Measurements from ENCODE around the gene MAP4.
"Not testable (repeated sequence)": the region's sequence is repeated elsewhere in the genome, so short reads cannot be mapped to it uniquely, and the experiment has no call there.

The MAP4 gene

GRCh38 chr3:47841786-47842349 is 174.3 kb downstream of the MAP4 start:
- no peak for DNase-seq

GRCh38 chr3:47838503-47838902 is 177.7 kb downstream of the MAP4 start:
- no peak for DNase-seq

DNA sequence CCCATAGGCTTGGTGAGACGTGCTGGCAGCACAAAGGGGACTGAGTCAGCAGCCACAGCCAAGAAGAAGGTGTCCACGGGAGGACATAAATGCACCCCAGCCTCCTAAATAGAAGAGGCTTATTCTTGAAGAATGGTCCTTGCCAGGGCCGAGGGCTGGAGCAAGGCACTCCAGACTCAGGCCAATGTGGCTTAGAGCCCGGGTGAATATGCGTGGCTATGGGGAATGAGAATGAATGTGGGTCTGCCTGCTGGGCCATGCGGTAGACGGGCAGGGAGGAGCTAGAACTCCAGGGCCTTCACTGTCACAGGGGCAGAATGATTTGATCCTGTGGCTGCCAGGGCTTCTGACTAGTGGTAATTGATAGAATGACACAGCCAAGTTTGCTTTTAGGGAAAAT is 179.2 kb downstream of the MAP4 start:
- DNase-seq = no peak

DNA sequence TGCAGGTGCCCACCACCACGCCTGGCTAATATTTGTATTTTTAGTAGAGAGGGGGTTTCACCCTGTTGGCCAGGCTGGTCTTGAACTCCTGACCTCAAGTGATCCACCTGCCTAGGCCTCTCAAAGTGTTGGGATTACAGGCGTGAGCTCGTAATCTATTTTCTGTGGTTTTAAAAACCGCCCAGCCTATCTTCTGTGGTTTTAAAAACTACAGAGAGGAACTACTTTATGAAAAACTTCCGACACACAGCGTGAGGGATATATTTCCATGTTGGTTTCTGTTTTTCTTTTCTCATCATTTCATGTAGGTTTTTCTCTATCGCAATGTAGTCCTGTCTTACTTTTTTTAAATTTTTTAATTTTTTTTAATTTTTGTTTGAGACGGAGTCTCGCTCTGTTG is 186.7 kb downstream of the MAP4 start:
- DNase-seq = not testable (repeated sequence)

- no peak for DNase-seq
Measured at GRCh38 chr3:47825590-47825989, 190.6 kb downstream of the MAP4 start.

- peak; percentile 79 to 82 for DNase-seq
Measured at GRCh38 chr3:47824541-47825473, 191.4 kb downstream of the MAP4 start.

DNA sequence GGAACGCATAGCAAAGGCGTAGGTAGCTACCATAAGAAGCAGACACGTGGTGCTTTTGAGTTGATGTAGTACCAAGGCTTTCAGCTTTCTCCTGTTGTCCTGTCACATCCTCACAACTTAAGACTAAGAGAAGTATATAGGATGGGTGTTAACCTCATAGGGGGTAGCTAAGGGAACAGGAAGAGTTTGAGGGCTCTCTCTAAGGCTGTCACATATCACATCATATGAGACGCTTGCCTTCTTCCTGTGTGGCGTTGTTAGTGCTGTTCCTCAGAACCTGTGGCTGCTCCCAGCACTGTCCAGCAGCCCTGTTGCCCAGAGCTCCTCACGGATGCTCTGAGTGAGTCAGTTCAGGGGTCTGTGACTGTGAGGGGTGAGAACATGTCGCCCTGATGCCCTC is 198.6 kb downstream of the MAP4 start:
- no peak for DNase-seq

DNA sequence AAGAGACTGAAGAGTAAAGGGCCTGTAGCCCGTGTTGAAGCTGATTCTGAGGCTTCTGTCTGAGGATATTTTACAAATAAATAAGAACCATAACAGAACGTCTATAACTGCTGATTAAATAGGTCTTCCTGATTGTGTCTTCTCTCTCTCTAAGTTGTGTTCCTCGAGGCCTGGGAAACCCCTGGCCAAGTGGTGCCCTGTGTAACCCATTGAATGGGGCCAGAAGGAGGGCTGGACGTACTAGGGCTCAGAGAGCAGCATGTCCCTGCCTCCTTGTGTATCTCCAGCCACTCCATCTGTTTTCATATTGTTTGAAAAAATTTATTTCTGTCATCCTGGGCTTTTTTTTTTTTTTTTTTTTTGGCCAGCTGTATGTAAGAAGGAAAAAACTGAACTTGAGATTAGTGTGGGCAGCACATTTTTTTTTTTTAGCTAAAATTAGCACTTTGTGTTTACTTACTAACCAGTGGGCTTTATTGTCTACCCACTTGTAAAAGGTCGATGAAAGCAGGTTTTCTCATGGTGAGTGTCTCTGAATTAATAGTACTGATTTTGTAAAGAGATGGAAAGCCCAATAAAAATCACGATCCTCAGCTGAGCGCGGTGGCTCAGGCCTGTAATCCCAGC is 202.6 kb downstream of the MAP4 start:
- no peak for DNase-seq

DNA sequence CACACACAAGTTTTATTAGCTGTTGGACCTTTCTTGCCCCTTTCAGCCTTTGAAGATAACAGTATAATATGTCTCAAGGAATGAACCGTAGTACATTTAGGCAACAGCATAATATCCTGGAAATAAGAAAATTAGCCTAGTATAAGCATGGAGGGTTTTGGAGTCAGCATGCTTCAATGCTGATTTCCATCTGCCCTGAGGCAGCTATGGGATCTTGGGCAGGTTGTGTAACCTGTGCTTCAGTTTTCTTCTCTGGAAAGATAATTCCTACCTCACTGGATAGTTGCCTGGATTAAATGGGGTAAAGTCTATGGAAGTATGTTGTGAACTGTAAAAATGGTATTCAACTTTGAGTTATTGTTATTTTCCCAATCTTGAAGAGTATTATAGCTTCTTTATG is 211.6 kb downstream of the MAP4 start:
- DNase-seq = no peak

DNA sequence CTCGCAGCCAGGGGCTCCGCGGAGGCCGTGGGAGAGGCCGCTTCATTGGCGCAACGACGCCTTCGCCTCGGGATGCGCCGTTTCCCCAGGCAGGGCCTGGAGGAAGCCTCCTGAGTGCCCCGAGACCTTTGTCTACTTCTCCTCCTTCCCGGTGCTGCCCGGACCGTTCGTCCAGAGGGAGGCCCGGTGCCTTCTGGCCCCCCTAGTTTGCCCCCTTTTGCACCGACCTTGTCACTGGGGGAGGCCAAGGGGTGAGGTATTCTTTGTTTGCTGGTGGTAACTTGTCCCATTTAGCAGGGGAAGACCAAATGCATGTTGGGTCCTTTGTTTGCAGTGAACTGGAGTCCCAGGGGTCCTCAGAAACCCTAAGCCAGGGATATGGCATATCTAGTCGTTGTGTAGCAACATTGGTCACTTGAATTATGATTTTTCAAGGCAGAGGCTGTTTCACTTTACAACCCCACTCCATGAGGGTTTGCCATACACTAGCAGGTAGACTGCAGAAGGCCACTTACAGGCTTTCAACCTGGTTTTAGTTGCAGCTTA is 212.7 kb downstream of the MAP4 start:
- DNase-seq = no peak

DNA sequence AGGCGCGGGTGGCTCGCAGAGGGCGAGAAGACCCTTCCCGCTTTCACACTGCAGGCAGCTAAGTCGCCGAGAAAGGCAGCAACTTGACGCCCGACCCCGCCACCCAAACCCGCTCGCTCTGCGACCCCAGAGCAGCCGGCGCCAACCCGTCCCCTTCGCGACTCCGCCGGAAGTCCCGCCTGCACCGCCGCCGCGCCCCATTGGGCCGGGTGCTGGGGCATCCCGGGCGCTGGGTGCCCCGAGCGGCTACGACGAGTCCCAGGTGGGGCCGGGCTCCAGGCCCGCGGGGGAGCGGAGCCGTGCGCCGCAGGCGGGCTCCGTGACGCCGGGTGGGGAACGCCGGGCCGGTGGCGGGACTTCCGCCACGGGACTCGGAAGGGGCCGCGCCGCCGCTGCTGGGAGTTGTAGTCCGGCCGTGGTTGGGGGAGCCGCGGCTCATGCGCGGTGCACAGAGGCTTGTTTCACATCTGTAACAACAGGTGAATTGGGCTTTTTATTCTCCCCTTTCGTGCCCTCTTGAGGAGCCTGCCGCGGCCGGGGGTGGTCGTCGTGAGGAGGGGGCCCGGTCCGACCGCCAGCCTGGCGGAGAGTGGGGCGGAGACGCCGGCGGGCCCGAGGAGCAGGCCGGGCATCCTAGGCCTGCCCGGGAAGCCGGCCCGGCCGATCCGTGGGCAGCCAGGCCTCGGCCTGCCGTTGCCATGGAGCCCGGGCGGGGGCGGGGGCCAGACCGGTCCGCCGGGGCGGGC is 213.3 kb downstream of the MAP4 start, which contains the start of gene DHX30:
Gene DHX30 (plus strand): TSS at position 405 of the 746 bp plus-strand sequence. CDS start 7,546 bp downstream, outside the sequence.
- peak; percentile 86 to 89 for DNase-seq

Data from stimulated activated CD4-positive, alpha-beta T cell treated with anti-CD3 and anti-CD28 coated beads, Interleukin-2, amount 100 ng/mL, for 24 hours (primary cell).